MM.1S (cell line): ENCODE data around the gene WHRN.

ENCODE experiments used
- DNase-seq: peaks from one replicate; pipeline ENCODE4 v3.0.0-alpha.2; 2015
- H2AFZ ChIP-seq: fragments of 300-600 bp; sonication (generic); 2 replicates; pipeline ENCODE4 v1.6.0; 2016; ENCODE audit warnings: antibody characterized with exemption, low read length
- H3F3A ChIP-seq: fragments of 300-600 bp; sonication (generic); 2 replicates; pipeline ENCODE4 v1.6.1; 2016; ENCODE audit warnings: mild to moderate bottlenecking, antibody characterized with exemption, low read length, moderate library complexity, mixed read lengths; ENCODE audit not compliant: insufficient read depth
- H3K27ac ChIP-seq: fragments of 300-600 bp; sonication (generic); 2 replicates; pipeline ENCODE4 v1.5.1; 2016; ENCODE audit warnings: mild to moderate bottlenecking, low read length
- H3K27me3 ChIP-seq: fragments of 300-600 bp; sonication (generic); replicated peaks from 2 replicates; pipeline ENCODE4 v1.6.0; 2016; ENCODE audit warnings: low read length; ENCODE audit not compliant: insufficient read depth
- H3K36me3 ChIP-seq: fragments of 300-600 bp; sonication (generic); replicated peaks from 2 replicates; pipeline ENCODE4 v1.6.1; 2016; ENCODE audit warnings: mild to moderate bottlenecking, low read length, mixed read lengths; ENCODE audit not compliant: insufficient read depth
- H3K4me1 ChIP-seq: fragments of 300-600 bp; sonication (generic); 2 replicates; pipeline ENCODE4 v1.6.1; 2016; ENCODE audit warnings: low read length, mixed read lengths
- H3K4me2 ChIP-seq: fragments of 300-600 bp; sonication (generic); 2 replicates; pipeline ENCODE4 v1.6.0; 2016; ENCODE audit warnings: low read depth, low read length
- H3K4me3 ChIP-seq: fragments of 300-600 bp; sonication (generic); 2 replicates; pipeline ENCODE4 v1.5.1; 2016; ENCODE audit warnings: low read length, mixed read lengths
- H3K79me2 ChIP-seq: fragments of 300-600 bp; sonication (generic); 2 replicates; pipeline ENCODE4 v1.6.1; 2016; ENCODE audit warnings: mixed run types, low read length, mixed read lengths
- H3K9ac ChIP-seq: fragments of 300-600 bp; sonication (generic); 2 replicates; pipeline ENCODE4 v1.6.1; 2016; ENCODE audit warnings: low read length, mixed read lengths
- H3K9me2 ChIP-seq: fragments of 300-600 bp; sonication (generic); replicated peaks from 2 replicates; pipeline ENCODE4 v1.6.1; 2016; ENCODE audit warnings: mild to moderate bottlenecking, low read length, mixed read lengths; ENCODE audit not compliant: insufficient read depth
- H3K9me3 ChIP-seq: fragments of 300-600 bp; sonication (generic); replicated peaks from 2 replicates; pipeline ENCODE4 v1.6.1; 2016; ENCODE audit warnings: mild to moderate bottlenecking, low read length, mixed read lengths; ENCODE audit not compliant: insufficient read depth
- H4K20me1 ChIP-seq: fragments of 300-600 bp; sonication (generic); 2 replicates; pipeline ENCODE4 v1.6.1; 2016; ENCODE audit warnings: mild to moderate bottlenecking, low read length, moderate library complexity, mixed read lengths; ENCODE audit not compliant: insufficient read depth
- CTCF ChIP-seq: fragments of 300-600 bp; sonication (generic); IDR thresholded peaks from 2 replicates; pipeline ENCODE4 v1.5.1; 2016; ENCODE audit warnings: antibody characterized with exemption, low read length, mixed read lengths
- EZH2 ChIP-seq: fragments of 300-600 bp; sonication (generic); optimal IDR thresholded peaks from 2 replicates; pipeline ENCODE3; 2017; ENCODE audit warnings: low read depth, mild to moderate bottlenecking, antibody characterized with exemption, low read length, mixed read lengths
- EZH2phosphoT487 ChIP-seq: fragments of 300-600 bp; sonication (generic); IDR thresholded peaks from 2 replicates; pipeline ENCODE4 v1.6.1; 2018; ENCODE audit warnings: antibody characterized with exemption, low read length

Gene WHRN

GRCh38 chr9:114470581-114470980 is 34.7 kb downstream of the WHRN start:
- Histone ChIP-seq H4K20me1 (no peaks in the 10 kb centered on the region), H2AFZ (no peak overlapping the region), H3K4me2 (no peak overlapping the region), H3K27me3 (no peaks in the 10 kb centered on the region), H3K27ac (no peak overlapping the region), H3K9ac (no peak overlapping the region), H3K9me2 (no peaks in the 10 kb centered on the region), H3K79me2 (peaks cover 23% of the 10 kb centered on the region; the same call in 1 of the 2 replicates), H3K9me3 (no peaks in the 10 kb centered on the region), H3K4me3 (no peak overlapping the region), H3K36me3 (no peaks in the 10 kb centered on the region), H3K4me1 (no peaks in the 10 kb centered on the region), H3F3A (no peaks in the 10 kb centered on the region)
- no peak for DNase-seq
- TF ChIP-seq CTCF = no peak
- TF ChIP-seq EZH2 = no peak
- TF ChIP-seq EZH2phosphoT487 = no peak

- Histone ChIP-seq H3K27me3 (no peaks in the 10 kb centered on the region), H3K36me3 (no peaks in the 10 kb centered on the region), H4K20me1 (no peaks in the 10 kb centered on the region), H3K4me3 (no peak overlapping the region), H3K9me2 (no peaks in the 10 kb centered on the region), H2AFZ (no peak overlapping the region), H3K27ac (no peak overlapping the region), H3K4me2 (no peak overlapping the region), H3K9me3 (no peaks in the 10 kb centered on the region), H3K79me2 (peaks cover 23% of the 10 kb centered on the region; the same call in 1 of the 2 replicates), H3K9ac (no peak overlapping the region), H3K4me1 (no peaks in the 10 kb centered on the region), H3F3A (no peaks in the 10 kb centered on the region)
- TF ChIP-seq EZH2phosphoT487 (no peak), CTCF (no peak), EZH2 (no peak)
- no peak for DNase-seq
Observed at GRCh38 chr9:114470121-114470520, 35.2 kb downstream of the WHRN start.

GRCh38 chr9:114469091-114469853 is 36.0 kb downstream of the WHRN start:
- DNase-seq = no peak
- Histone ChIP-seq H3K36me3 (no peaks in the 10 kb centered on the region), H3K79me2 (peaks cover 23% of the 10 kb centered on the region; the same call in 1 of the 2 replicates), H3K27ac (no peak overlapping the region), H3K9me2 (no peaks in the 10 kb centered on the region), H3K4me1 (no peaks in the 10 kb centered on the region), H3K4me3 (no peak overlapping the region), H3K4me2 (no peak overlapping the region), H3K27me3 (no peaks in the 10 kb centered on the region), H3F3A (no peaks in the 10 kb centered on the region), H2AFZ (no peak overlapping the region), H3K9me3 (no peaks in the 10 kb centered on the region), H4K20me1 (no peaks in the 10 kb centered on the region), H3K9ac (no peak overlapping the region)
- TF ChIP-seq EZH2phosphoT487 (no peak), CTCF (no peak), EZH2 (no peak)
